Astrocyte (in vitro differentiated cells and primary cell): ENCODE data around the gene MFAP3. TPM values are rescaled to one million over a fixed set of nuclear protein-coding genes. Genes with fewer than 3 reads are reported as not detected.
A peak's percentile ranks its signal among the peaks of the same experiment; 100 is the strongest.

Experiments
- DNase-seq: peaks from one replicate; pipeline ENCODE4 v3.0.0-alpha.2; 2010; ENCODE audit warnings: low read depth
- FAIRE-seq: peaks from 2 replicates; lab custom pipeline; 2011; peaks lifted over from hg19 to GRCh38; lab: Jason Lieb, UNC
- H2AFZ ChIP-seq: 2 replicates; pipeline ENCODE4 v1.6.0; 2012; ENCODE audit warnings: low read depth, low read length, inconsistent platforms
- H3K27ac ChIP-seq: 2 replicates; pipeline ENCODE4 v1.5.1; 2011; ENCODE audit warnings: low read depth, low read length, inconsistent platforms
- H3K27me3 ChIP-seq: 2 replicates; pipeline ENCODE4 v1.6.0; 2011; ENCODE audit warnings: low read length, inconsistent platforms; ENCODE audit not compliant: insufficient read depth
- H3K36me3 ChIP-seq: 2 replicates; pipeline ENCODE4 v1.5.1; 2011; ENCODE audit warnings: low read length, inconsistent platforms; ENCODE audit not compliant: insufficient read depth
- H3K4me1 ChIP-seq: 2 replicates; pipeline ENCODE4 v1.5.1; 2011; ENCODE audit warnings: low read length, inconsistent platforms; ENCODE audit not compliant: insufficient read depth
- H3K4me2 ChIP-seq: 2 replicates; pipeline ENCODE4 v1.6.0; 2012; ENCODE audit warnings: low read length, inconsistent platforms
- H3K4me3 ChIP-seq: 2 replicates; pipeline ENCODE4 v1.5.1; 2011; ENCODE audit warnings: low read depth, mild to moderate bottlenecking, low read length, inconsistent platforms; ENCODE audit not compliant: insufficient read depth
- H3K79me2 ChIP-seq: 2 replicates; pipeline ENCODE4 v1.6.0; 2012; ENCODE audit warnings: mild to moderate bottlenecking, low read length, inconsistent platforms; ENCODE audit not compliant: insufficient read depth
- H3K9ac ChIP-seq: 2 replicates; pipeline ENCODE4 v1.6.0; 2012; ENCODE audit warnings: mild to moderate bottlenecking, low read length, inconsistent platforms
- H3K9me3 ChIP-seq: 2 replicates; pipeline ENCODE4 v1.5.1; 2012; ENCODE audit warnings: low read depth, mild to moderate bottlenecking, low read length, inconsistent platforms; ENCODE audit not compliant: insufficient read depth
- H4K20me1 ChIP-seq: 2 replicates; pipeline ENCODE4 v1.6.0; 2012; ENCODE audit warnings: low read length, inconsistent platforms; ENCODE audit not compliant: insufficient read depth
- H3K27ac Mint-ChIP-seq: one replicate; pipeline ENCODE4 v1.8.0; 2021; ENCODE audit warnings: mild to moderate bottlenecking, mixed read lengths; ENCODE audit not compliant: unreplicated experiment
- H3K27me3 Mint-ChIP-seq: one replicate; pipeline ENCODE4 v1.8.0; 2021; ENCODE audit warnings: low read depth, mixed read lengths; ENCODE audit not compliant: unreplicated experiment
- H3K36me3 Mint-ChIP-seq: one replicate; pipeline ENCODE4 v1.8.0; 2021; ENCODE audit warnings: low read depth, mixed read lengths; ENCODE audit not compliant: unreplicated experiment
- H3K4me1 Mint-ChIP-seq: one replicate; pipeline ENCODE4 v1.8.0; 2021; ENCODE audit warnings: low read depth, mixed read lengths; ENCODE audit not compliant: unreplicated experiment
- H3K4me3 Mint-ChIP-seq: one replicate; pipeline ENCODE4 v1.8.0; 2021; ENCODE audit warnings: mild to moderate bottlenecking, moderate library complexity, mixed read lengths; ENCODE audit not compliant: unreplicated experiment
- H3K9me3 Mint-ChIP-seq: one replicate; pipeline ENCODE4 v1.8.0; 2021; ENCODE audit warnings: mild to moderate bottlenecking, mixed read lengths; ENCODE audit not compliant: unreplicated experiment
- CTCF ChIP-seq: IDR thresholded peaks from 2 replicates; pipeline ENCODE4 v1.5.1; 2011; ENCODE audit warnings: low read depth, mild to moderate bottlenecking, inconsistent platforms, low read length, moderate library complexity; ENCODE audit not compliant: insufficient read depth
- EZH2 ChIP-seq: IDR thresholded peaks from 2 replicates; pipeline ENCODE4 v1.6.1; 2012; ENCODE audit warnings: mild to moderate bottlenecking, low read length, inconsistent platforms; ENCODE audit not compliant: insufficient read depth
- total RNA-seq: library from RNA; stranded (reverse); gene quantifications from 2 replicates; pipeline ENCODE4 v1.2.1, GENCODE V29; 2021

Gene MFAP3
- total RNA-seq, 1 donor from 2014 or later = 45.8 TPM

- no peaks in the 10 kb centered on the region for H3K27me3 ChIP-seq
- H3K79me2 ChIP-seq = no peaks in the 10 kb centered on the region
- H3K36me3 ChIP-seq = no peaks in the 10 kb centered on the region
- TF ChIP-seq EZH2 = no peak
- TF ChIP-seq CTCF = no peak
- H3K9ac ChIP-seq = no peak overlapping the region
- H3K4me3 Mint-ChIP-seq = no peak overlapping the region
- no peaks in the 10 kb centered on the region for H3K36me3 Mint-ChIP-seq
- H3K27ac ChIP-seq = no peak overlapping the region
- no peak overlapping the region for H3K27ac Mint-ChIP-seq
- DNase-seq = no peak
- H3K4me1 ChIP-seq = no peaks in the 10 kb centered on the region
- H3K4me1 Mint-ChIP-seq = peaks cover 5% of the 10 kb centered on the region
- no peak overlapping the region for H3K4me3 ChIP-seq
- no peak for FAIRE-seq
- no peak overlapping the region for H3K4me2 ChIP-seq
- H3K9me3 Mint-ChIP-seq = no peaks in the 10 kb centered on the region
- no peaks in the 10 kb centered on the region for H3K9me3 ChIP-seq
- no peak overlapping the region for H2AFZ ChIP-seq
- peaks cover 20% of the 10 kb centered on the region for H3K27me3 Mint-ChIP-seq
- no peaks in the 10 kb centered on the region for H4K20me1 ChIP-seq
Observed at GRCh38 chr5:154084062-154084639, 45.4 kb downstream of the MFAP3 start.

DNA sequence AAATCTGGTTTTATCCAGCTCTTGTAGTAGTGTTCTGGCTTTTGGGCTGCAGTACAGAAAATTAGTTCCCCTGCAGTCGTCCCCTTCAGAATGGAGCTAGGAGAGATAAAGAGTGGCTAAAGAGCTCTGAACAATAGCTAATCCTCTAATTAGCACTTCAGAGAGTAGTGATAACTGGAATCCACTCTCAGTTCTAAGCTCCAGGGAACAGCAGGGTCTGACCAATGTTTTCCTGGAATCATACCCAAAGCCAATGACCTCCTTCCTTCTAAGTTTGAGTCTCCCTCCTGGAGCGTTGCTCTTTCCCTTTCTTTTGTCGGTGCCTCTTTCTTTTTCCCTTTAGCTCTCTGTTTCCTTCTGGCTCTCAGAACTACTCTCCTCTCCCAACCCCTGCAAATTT is 47.4 kb downstream of the MFAP3 start:
- Histone ChIP-seq H3K4me3 (no peak overlapping the region), H2AFZ (no peak overlapping the region), H3K27ac (no peak overlapping the region), H3K27me3 (no peaks in the 10 kb centered on the region), H3K79me2 (no peaks in the 10 kb centered on the region), H4K20me1 (no peaks in the 10 kb centered on the region), H3K4me1 (no peaks in the 10 kb centered on the region), H3K36me3 (no peaks in the 10 kb centered on the region), H3K9me3 (no peaks in the 10 kb centered on the region), H3K4me2 (no peak overlapping the region), H3K9ac (no peak overlapping the region)
- H3K4me3 Mint-ChIP-seq = no peak overlapping the region
- TF ChIP-seq CTCF = no peak
- no peak for TF ChIP-seq EZH2
- H3K36me3 Mint-ChIP-seq = no peaks in the 10 kb centered on the region
- H3K27me3 Mint-ChIP-seq = peaks cover 29% of the 10 kb centered on the region
- peaks cover 5% of the 10 kb centered on the region for H3K4me1 Mint-ChIP-seq
- H3K27ac Mint-ChIP-seq = no peak overlapping the region
- H3K9me3 Mint-ChIP-seq = no peaks in the 10 kb centered on the region
- no peak for FAIRE-seq
- no peak for DNase-seq

GRCh38 chr5:154086641-154087040 is 47.9 kb downstream of the MFAP3 start:
- Mint-ChIP-seq H3K27me3 (peaks cover 25% of the 10 kb centered on the region), H3K27ac (no peak overlapping the region), H3K4me3 (no peak overlapping the region), H3K9me3 (no peaks in the 10 kb centered on the region), H3K4me1 (peaks cover 8% of the 10 kb centered on the region), H3K36me3 (no peaks in the 10 kb centered on the region)
- Histone ChIP-seq H3K36me3 (no peaks in the 10 kb centered on the region), H4K20me1 (no peaks in the 10 kb centered on the region), H3K4me1 (no peaks in the 10 kb centered on the region), H3K27ac (no peak overlapping the region), H2AFZ (no peak overlapping the region), H3K4me3 (no peak overlapping the region), H3K27me3 (no peaks in the 10 kb centered on the region), H3K79me2 (no peaks in the 10 kb centered on the region), H3K9me3 (no peaks in the 10 kb centered on the region), H3K4me2 (no peak overlapping the region), H3K9ac (no peak overlapping the region)
- FAIRE-seq = peak; percentile 5
- DNase-seq = no peak
- TF ChIP-seq EZH2 (no peak), CTCF (no peak)
